Measurements from ENCODE around the gene TMEM260. TPM values are rescaled to one million over a fixed set of nuclear protein-coding genes. Genes with fewer than 3 reads are reported as not detected.
A peak's percentile ranks its signal among the peaks of the same experiment; 100 is the strongest.

Gene TMEM260
- total RNA-seq, 1 donor from 2014 or later = 30.0 TPM

- Mint-ChIP-seq H3K27me3 (peaks cover 3% of the 10 kb centered on the region), H3K9me3 (no peaks in the 10 kb centered on the region), H3K36me3 (no peaks in the 10 kb centered on the region), H3K4me3 (peak overlapping the region; percentile 93), H3K4me1 (ENCODE audit: unreplicated experiment) (peaks cover 27% of the 10 kb centered on the region), H3K27ac (peak overlapping the region; percentile 12)
- no peak for TF ChIP-seq CTCF (conservative IDR thresholded peaks at IDR 0.05)
- DNase-seq (ENCODE audit: extremely low spot score, unreplicated experiment) = no peak
These were observed 1.6 kb downstream of the TMEM260 start for GRCh38 chr14:56581041-56581727.

GRCh38 chr14:56585461-56586084 lies 6.0 kb downstream of the TMEM260 start:
- no peaks in the 10 kb centered on the region for H3K36me3 Mint-ChIP-seq
- no peak for TF ChIP-seq CTCF (conservative IDR thresholded peaks at IDR 0.05)
- peaks cover 23% of the 10 kb centered on the region for H3K4me1 Mint-ChIP-seq (ENCODE audit: unreplicated experiment)
- DNase-seq (ENCODE audit: extremely low spot score, unreplicated experiment) = no peak
- H3K27ac Mint-ChIP-seq = no peak overlapping the region
- no peaks in the 10 kb centered on the region for H3K9me3 Mint-ChIP-seq
- no peak overlapping the region for H3K4me3 Mint-ChIP-seq
- H3K27me3 Mint-ChIP-seq = no peaks in the 10 kb centered on the region

GRCh38 chr14:56587701-56588100 lies 8.1 kb downstream of the TMEM260 start:
- H3K36me3 Mint-ChIP-seq = no peaks in the 10 kb centered on the region
- H3K27ac Mint-ChIP-seq = no peak overlapping the region
- no peaks in the 10 kb centered on the region for H3K27me3 Mint-ChIP-seq
- peaks cover 8% of the 10 kb centered on the region for H3K4me1 Mint-ChIP-seq (ENCODE audit: unreplicated experiment)
- H3K4me3 Mint-ChIP-seq = no peak overlapping the region
- TF ChIP-seq CTCF (conservative IDR thresholded peaks at IDR 0.05) = no peak
- no peaks in the 10 kb centered on the region for H3K9me3 Mint-ChIP-seq
- DNase-seq (ENCODE audit: extremely low spot score, unreplicated experiment) = no peak

GRCh38 chr14:56590535-56590960 lies 10.9 kb downstream of the TMEM260 start:
- H3K27ac Mint-ChIP-seq = no peak overlapping the region
- no peaks in the 10 kb centered on the region for H3K9me3 Mint-ChIP-seq
- H3K27me3 Mint-ChIP-seq = no peaks in the 10 kb centered on the region
- H3K36me3 Mint-ChIP-seq = peaks cover 3% of the 10 kb centered on the region
- DNase-seq (ENCODE audit: extremely low spot score, unreplicated experiment) = no peak
- H3K4me1 Mint-ChIP-seq (ENCODE audit: unreplicated experiment) = no peaks in the 10 kb centered on the region
- TF ChIP-seq CTCF (conservative IDR thresholded peaks at IDR 0.05) = peak; percentile 42
- no peak overlapping the region for H3K4me3 Mint-ChIP-seq

GRCh38 chr14:56592746-56593544 lies 13.3 kb downstream of the TMEM260 start:
- peaks cover 3% of the 10 kb centered on the region for H3K36me3 Mint-ChIP-seq
- H3K27me3 Mint-ChIP-seq = no peaks in the 10 kb centered on the region
- no peak for DNase-seq (ENCODE audit: extremely low spot score, unreplicated experiment)
- no peak overlapping the region for H3K27ac Mint-ChIP-seq
- H3K4me3 Mint-ChIP-seq = no peak overlapping the region
- H3K4me1 Mint-ChIP-seq (ENCODE audit: unreplicated experiment) = no peaks in the 10 kb centered on the region
- TF ChIP-seq CTCF (conservative IDR thresholded peaks at IDR 0.05) = no peak
- no peaks in the 10 kb centered on the region for H3K9me3 Mint-ChIP-seq

Data from type B pancreatic cell (in vitro differentiated cells).